Kidney glomerular epithelial cell (primary cell): ENCODE measurements around the gene DPYSL5.

Experiments
- DNase-seq: peaks from one replicate; lab custom pipeline; 2025; lab: John Stamatoyannopoulos, UW

The DPYSL5 gene

DNA sequence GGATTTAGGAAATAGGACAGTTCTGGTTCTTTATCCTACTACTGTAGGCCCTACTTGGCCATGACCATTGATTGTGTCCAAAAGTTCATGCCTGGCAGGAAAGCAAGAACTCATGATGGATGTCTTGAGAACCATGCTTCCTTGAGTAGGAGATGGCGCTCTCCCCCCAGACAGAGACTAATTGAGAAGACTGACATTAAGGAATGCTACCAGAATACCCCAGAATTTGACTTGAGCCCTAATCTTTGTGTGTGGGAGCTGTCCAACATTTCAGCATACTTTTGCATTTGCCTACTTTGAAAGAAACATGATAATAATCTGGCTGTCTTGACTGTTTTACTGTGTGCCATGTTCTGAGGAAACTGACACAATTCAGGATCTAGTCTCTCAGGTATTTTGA lies 145.8 kb downstream of the DPYSL5 start:
- no peak for DNase-seq

DNA sequence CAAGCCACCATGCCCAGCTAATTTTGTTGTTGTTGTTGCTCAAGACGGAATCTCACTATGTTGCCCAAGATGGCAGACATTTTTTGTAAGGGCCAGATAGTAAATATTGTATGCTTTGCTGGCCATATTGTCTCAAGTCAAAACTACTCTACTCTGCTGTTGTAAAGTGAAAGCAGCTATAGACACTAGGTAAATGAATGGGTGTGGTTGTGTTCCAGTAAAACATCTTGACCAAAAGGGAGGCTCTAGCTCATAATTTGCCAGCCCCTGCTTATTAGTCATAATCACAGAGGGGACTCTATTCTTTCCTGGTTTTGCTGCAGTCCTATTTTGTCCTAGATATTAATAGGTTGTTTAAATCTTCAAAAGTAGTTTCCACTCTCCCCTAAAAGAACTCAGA lies 147.1 kb downstream of the DPYSL5 start:
- no peak for DNase-seq

DNA sequence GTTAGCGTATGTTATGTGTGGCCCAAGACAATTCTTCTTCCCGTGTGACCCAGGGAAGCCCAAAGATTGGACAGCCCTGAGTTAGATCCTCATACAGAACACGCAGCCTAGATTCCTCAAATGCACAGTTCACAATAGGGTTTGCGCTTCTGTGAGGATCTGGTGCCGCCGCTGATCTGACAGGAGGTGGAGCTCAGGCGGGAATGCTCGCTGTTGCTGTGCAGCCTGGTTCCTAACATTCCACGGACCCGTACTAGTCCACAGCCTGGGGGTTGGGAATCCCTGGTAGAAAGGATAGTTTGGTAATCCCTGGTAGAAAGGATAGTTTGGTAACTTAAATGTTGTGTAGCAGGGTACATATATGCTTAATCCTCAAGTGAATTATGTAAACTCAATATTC lies 149.5 kb downstream of the DPYSL5 start:
- DNase-seq, result no peak

DNA sequence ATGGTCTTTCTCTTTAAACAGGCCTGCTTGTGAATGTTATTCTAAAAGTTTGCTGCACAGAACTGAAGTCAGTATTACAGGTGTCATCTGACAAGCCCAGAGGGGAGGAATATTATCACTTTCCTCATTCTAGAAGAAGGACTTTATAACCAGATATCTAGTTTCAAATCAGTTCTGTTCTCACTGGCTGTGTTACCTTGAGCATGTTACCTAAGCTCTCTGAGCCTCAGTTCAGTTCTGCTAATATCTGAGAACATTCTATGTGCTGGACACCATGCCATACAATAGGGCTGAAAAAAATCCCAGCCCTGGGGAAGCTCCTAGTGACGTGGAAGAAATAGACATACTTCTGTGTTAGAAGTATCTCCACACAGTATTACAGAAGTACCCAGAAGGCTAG lies 150.4 kb downstream of the DPYSL5 start:
- DNase-seq, result no peak
